Measurements from ENCODE around the gene PPP1R13B. TPM values are rescaled to one million over a fixed set of nuclear protein-coding genes. Genes with fewer than 3 reads are reported as not detected.

PPP1R13B gene
- total RNA-seq, 1 experiment from 2014 or later = 17.8 TPM

- no peak for TF ChIP-seq SP1 (IDR thresholded peaks at IDR 0.05; ENCODE audit: low read depth)
- TF ChIP-seq REST (IDR thresholded peaks at IDR 0.05; ENCODE audit: low read depth) = no peak
- no peak for TF ChIP-seq EGR1 (IDR thresholded peaks at IDR 0.05; ENCODE audit: low read depth)
- TF ChIP-seq FOSL1 (IDR thresholded peaks at IDR 0.05; ENCODE audit: low read depth) = no peak
- TF ChIP-seq EZH2 (IDR thresholded peaks at IDR 0.05) = no peak
- no peak for TF ChIP-seq TCF7L2 (IDR thresholded peaks at IDR 0.05; ENCODE audit: borderline replicate concordance, extremely low read depth, insufficient read depth, insufficient read length)
- no peak for TF ChIP-seq POLR2AphosphoS5 (IDR thresholded peaks at IDR 0.05; ENCODE audit: low read depth, low read length)
Measured at GRCh38 chr14:103885509-103885932, 38.1 kb upstream of the PPP1R13B start (continued).

- ATAC-seq = no peak
- ChIA-PET RAD21 (ENCODE audit: low non-redundant PET in 1 of 2, low total read pairs in 2 of 2, uncharacterized antibody in 2 of 2, unreplicated experiment in 2 of 2) (no interaction called here), POLR2A (no interaction called here), CTCF (interaction anchor here (1.4 kb wide), 1 partner anchor 16 kb away, joined by 6 read pairs; no protein-coding TSS in a partner anchor)
- Histone ChIP-seq H3K36me3 (ENCODE audit: control insufficient read depth in 1 of 2, insufficient read depth in 2 of 2, low read length in 2 of 2) (no peaks in the 10 kb centered on the region), H4K20me1 (ENCODE audit: insufficient read depth) (no peaks in the 10 kb centered on the region), H3K9me2 (ENCODE audit: insufficient read depth) (no peaks in the 10 kb centered on the region), H3K4me1 (ENCODE audit: control insufficient read depth in 1 of 2, insufficient read depth in 2 of 2, low read length in 2 of 2) (peaks cover 40 to 57% of the 10 kb centered on the region in 2 experiments), H3K9me3 (ENCODE audit: control insufficient read depth in 1 of 2, insufficient read depth in 1 of 2, low read depth in 1 of 2, low read length in 2 of 2) (no peaks in the 10 kb centered on the region), H3K4me2 (ENCODE audit: low read length) (no peak overlapping the region), H3K27ac (ENCODE audit: low read depth, low read length) (no peak overlapping the region), H3K27me3 (ENCODE audit: insufficient read depth, low read length) (no peaks in the 10 kb centered on the region), H3K9ac (ENCODE audit: low read length) (no peak overlapping the region), H3K4me3 (replicated peaks in 1 of 2; ENCODE audit: low read depth in 1 of 2, low read length in 2 of 2) (no peak overlapping the region), H2AFZ (ENCODE audit: low read depth, low read length, poor library complexity, severe bottlenecking) (no peak overlapping the region), H3K79me2 (ENCODE audit: insufficient read depth, low read length) (no peaks in the 10 kb centered on the region)
- intact Hi-C loops (cut with micrococcal nuclease) = no loop called here
- DNase-seq (ENCODE audit: low read depth, low spot score) = no peak
- BruUV-seq (replicated peaks) = no TSS peak
- no peak for TF ChIP-seq TCF7L2 (IDR thresholded peaks at IDR 0.05; ENCODE audit: borderline replicate concordance, extremely low read depth, insufficient read depth, insufficient read length)
- no peak for TF ChIP-seq MAX (IDR thresholded peaks at IDR 0.05)
- TF ChIP-seq ATF3 (IDR thresholded peaks at IDR 0.05) = no peak
- no peak for TF ChIP-seq YY1 (IDR thresholded peaks at IDR 0.05; ENCODE audit: extremely low read depth, insufficient replicate concordance, low read depth, low read length)
- TF ChIP-seq ELF1 (IDR thresholded peaks at IDR 0.05; ENCODE audit: borderline replicate concordance, low read depth) = no peak
- no peak for TF ChIP-seq SP1 (IDR thresholded peaks at IDR 0.05; ENCODE audit: low read depth)
- TF ChIP-seq EGR1 (IDR thresholded peaks at IDR 0.05; ENCODE audit: low read depth) = no peak
- TF ChIP-seq CTCF (IDR thresholded peaks at IDR 0.05 in 2 of 3, conservative IDR thresholded peaks at IDR 0.05 in 1 of 3; ENCODE audit: borderline replicate concordance in 1 of 3, insufficient read depth in 1 of 3, low read depth in 2 of 3, low read length in 2 of 3) = no peak
- TF ChIP-seq SIN3A (IDR thresholded peaks at IDR 0.05; ENCODE audit: low read depth) = no peak
- no peak for TF ChIP-seq CEBPB (IDR thresholded peaks at IDR 0.05; ENCODE audit: low read depth)
- TF ChIP-seq JUND (IDR thresholded peaks at IDR 0.05) = no peak
- no peak for TF ChIP-seq CBX3 (IDR thresholded peaks at IDR 0.05; ENCODE audit: low read depth)
- no peak for TF ChIP-seq ZFX (IDR thresholded peaks at IDR 0.05)
- no peak for TF ChIP-seq EZH2 (IDR thresholded peaks at IDR 0.05)
- no peak for TF ChIP-seq EZH2phosphoT487 (IDR thresholded peaks at IDR 0.05; ENCODE audit: borderline replicate concordance)
- no peak for TF ChIP-seq ZNF274 (IDR thresholded peaks at IDR 0.05; ENCODE audit: low read depth, low read length)
- no peak for TF ChIP-seq POLR2AphosphoS5 (IDR thresholded peaks at IDR 0.05; ENCODE audit: low read depth, low read length)
- no peak for TF ChIP-seq POLR2A (IDR thresholded peaks at IDR 0.05; ENCODE audit: borderline replicate concordance, extremely low read depth, insufficient read depth, insufficient read length)
Measured at GRCh38 chr14:103884854-103885253, 37.5 kb upstream of the PPP1R13B start.
